ENCODE results near the gene RYR2.

The RYR2 gene

GRCh38 chr1:237032029-237032428 is 10.0 kb upstream of the RYR2 start:
- DNase-seq (ENCODE audit: low spot score): no peak

- DNase-seq (ENCODE audit: low spot score): no peak
Measured at GRCh38 chr1:237033061-237033460, 8.9 kb upstream of the RYR2 start.

GRCh38 chr1:237033804-237034203 is 8.2 kb upstream of the RYR2 start:
- no peak for DNase-seq (ENCODE audit: low spot score)

DNA sequence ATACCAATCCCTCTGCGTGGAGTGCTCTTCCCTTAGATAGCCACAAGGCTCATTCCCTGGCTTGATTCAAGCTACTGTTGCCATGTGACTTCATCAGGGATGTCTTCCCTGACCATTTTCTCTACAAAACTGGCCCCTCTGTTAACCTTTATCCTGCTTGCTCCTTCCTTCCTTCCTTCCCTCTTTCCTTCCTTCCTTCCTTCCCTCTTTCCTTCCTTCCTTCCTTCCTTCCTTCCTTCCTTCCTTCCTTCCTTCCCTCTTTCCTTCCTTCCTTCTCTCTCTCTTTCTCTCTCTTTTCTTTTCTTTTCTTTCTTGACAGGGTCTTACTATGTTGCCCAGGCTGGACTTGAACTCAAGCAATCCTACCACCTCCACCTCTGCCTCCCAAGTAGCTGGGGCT is 6.2 kb upstream of the RYR2 start:
- DNase-seq (ENCODE audit: low spot score): no peak

DNA sequence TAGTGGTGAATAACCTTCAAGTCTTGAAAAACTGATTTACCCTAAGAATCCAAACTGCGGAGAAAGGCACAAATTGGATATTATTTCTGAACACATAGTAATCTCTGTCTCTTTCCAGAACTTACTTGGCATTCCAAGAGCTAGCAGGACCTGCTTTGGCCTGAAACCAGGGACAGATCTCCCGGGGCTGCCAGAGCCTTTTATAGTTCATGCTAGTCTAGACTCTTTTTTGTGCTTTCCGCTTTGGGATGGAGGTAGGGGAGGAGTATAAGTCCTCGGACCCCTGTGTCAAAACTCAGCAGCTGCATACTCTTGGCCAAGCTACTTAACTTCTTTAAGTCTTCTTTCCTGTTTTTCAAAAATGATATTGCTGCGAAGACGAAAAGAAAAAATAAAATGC is 3.8 kb upstream of the RYR2 start:
- DNase-seq (ENCODE audit: low spot score): no peak

DNA sequence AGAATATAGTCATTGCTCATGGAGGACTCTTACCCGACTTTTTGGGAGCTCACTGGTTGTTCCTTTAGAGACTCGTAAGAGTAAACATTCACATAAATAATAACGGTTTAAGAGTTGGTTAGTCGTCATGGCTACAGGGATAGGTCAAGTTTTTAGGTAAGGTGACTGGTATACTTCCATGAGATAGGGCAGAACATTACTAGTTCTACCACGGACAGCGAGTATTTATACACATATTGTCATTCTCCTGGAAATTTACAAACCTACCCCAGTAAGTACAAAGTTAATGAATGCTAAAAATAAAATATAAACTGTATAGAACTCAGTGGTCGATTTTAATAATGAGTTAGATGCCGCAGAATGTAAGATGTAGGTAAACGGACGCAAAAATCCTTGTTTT is 1.2 kb upstream of the RYR2 start:
- DNase-seq (ENCODE audit: low spot score): no peak

- DNase-seq (ENCODE audit: low spot score): no peak
Measured at GRCh38 chr1:237041461-237041794, 556 bp upstream of the RYR2 start.

DNA sequence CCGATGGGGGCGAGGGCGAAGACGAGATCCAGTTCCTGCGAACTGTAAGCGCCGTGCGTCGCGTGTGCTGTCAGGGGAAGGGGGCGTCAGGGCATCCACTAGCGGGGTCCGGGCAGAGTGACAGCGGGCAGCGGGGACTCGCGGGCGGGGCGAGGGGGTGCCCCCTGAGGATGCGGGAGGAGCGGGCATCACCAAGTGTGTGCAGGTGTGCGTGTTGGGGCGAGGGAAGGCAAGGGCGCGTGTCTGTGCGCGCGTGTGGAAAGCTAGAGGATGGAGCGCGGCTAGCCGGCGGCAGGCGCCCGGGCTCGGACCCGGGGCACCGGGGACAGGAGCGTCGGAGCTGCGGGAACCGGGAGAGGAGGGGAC is 525 bp downstream of the RYR2 start:
- DNase-seq (ENCODE audit: low spot score): no peak

- no peak for DNase-seq (ENCODE audit: low spot score)
Measured at GRCh38 chr1:237042892-237043576, 1.1 kb downstream of the RYR2 start.

DNA sequence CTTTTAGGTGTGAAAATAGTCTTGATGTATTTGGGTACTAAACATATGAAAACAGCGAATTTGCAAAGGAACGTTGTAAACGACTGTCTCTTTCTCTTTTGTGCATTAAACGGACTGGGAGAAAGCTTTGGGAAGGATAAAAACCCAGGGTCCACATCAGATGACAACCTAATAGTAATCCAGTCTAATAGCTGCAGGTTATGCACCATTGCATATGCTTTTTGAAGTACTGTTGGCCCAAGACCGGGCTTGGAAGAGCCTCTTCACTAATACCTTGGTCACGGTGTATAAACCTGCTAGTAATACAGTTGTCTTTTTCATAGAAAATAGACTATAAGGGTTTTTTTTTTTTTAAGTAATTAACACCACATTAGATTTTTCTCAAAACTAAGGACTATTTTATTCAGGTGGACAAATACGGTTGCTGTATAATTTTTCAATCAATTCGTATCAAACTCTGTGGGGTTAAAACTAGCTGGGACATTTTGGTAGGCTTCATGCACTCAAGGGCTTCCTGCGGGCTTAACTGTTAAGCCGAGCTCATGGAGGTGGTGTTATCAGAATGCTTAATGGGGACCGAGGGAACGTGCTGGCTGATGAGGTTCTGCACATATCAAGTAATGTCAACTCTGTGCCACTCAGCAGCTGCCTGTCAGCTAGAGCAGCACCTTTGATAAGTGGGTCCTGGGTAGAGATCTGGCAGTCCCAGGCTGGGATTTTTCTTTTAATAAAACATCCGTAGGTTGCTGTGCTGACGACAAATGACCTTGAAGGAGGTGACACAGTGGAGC is 2.1 kb downstream of the RYR2 start:
- DNase-seq (ENCODE audit: low spot score): no peak

- DNase-seq (ENCODE audit: low spot score): no peak
Measured at GRCh38 chr1:237045278-237046016, 3.5 kb downstream of the RYR2 start.

- DNase-seq (ENCODE audit: low spot score): no peak
Measured at GRCh38 chr1:237048803-237049202, 6.8 kb downstream of the RYR2 start.

- no peak for DNase-seq (ENCODE audit: low spot score)
Measured at GRCh38 chr1:237050185-237050584, 8.2 kb downstream of the RYR2 start.

- no peak for DNase-seq (ENCODE audit: low spot score)
Measured at GRCh38 chr1:237050915-237051314, 8.9 kb downstream of the RYR2 start.

DNA sequence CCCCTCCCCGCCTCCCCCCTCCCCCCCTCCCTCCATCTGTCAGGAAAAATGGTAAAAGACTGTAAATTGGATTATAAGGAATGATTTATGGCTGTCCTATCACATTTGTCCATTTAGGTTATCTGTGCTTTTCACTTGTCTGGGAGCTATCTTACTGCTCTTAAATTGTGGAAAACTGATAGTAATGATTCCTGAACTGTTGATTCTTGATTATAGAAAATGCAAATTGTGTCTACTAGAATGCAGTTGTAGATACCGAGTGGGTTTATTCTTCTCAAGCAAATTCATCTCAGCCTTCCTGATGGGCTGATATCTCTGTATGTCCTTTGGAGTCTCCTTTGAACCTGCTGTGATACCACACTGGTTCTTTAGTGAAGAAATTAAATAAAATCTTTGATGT is 12.3 kb downstream of the RYR2 start:
- no peak for DNase-seq (ENCODE audit: low spot score)

- DNase-seq (ENCODE audit: low spot score): no peak
Measured at GRCh38 chr1:237058470-237058869, 16.5 kb downstream of the RYR2 start.

DNA sequence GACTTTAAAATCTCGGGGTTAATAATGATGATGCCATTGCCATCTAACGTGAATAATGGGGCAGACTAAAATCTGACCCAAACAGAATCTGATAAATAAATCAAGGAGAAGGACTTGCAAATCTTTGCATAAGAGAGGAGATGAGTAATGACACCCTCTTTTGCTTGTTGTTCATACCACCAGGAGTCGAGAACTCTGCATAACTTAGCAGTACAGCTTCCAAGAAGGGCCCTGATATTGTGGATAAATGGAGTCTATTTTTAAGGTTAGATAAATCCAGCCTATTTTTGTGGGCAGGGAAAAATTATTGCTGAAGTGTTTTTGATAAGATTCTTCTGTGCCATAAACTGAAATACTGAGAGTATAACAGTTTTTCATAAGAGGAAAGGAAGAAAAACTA is 17.3 kb downstream of the RYR2 start:
- DNase-seq (ENCODE audit: low spot score): no peak

DNA sequence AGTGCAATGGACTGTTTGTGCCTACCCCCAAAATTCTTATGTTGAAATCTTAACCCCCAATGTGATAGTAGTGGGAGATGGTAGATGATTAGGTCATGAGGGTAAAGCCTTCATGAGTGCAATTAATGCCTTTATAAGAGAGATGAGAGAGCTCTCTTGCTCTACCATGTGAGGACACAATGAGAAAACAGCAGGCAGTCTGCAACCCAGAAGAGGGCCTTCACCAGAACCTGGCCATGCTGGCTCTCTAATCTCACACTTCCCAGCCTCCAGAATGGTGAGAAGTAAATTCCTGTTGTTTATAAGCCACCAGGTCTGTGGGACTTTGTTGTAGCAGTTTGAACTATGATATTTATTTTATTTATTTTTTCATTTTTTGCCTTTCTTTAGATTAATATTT is 21.0 kb downstream of the RYR2 start:
- DNase-seq (ENCODE audit: low spot score): no peak

DNA sequence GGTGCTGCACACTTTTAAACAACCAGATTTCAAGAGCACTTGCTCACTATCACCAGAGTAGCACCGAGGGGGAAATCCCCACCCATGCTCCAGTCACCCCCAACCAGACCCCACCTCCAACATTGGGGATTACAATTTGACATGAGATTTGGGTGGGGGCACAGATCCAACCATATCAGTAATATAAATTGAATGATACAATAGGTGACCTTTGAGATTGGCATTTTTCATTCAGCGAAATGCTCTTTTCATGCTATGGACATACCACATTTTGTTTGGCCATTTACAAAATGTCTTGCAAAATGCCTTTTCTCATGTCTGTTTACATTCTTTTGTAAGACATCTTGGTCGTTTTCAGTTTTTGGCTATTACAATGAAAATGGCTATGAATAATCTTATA is 23.9 kb downstream of the RYR2 start:
- no peak for DNase-seq (ENCODE audit: low spot score)

- DNase-seq (ENCODE audit: low spot score): no peak
Measured at GRCh38 chr1:237070519-237070918, 28.5 kb downstream of the RYR2 start.

GRCh38 chr1:237071641-237072420 is 29.8 kb downstream of the RYR2 start:
- no peak for DNase-seq (ENCODE audit: low spot score)

DNA sequence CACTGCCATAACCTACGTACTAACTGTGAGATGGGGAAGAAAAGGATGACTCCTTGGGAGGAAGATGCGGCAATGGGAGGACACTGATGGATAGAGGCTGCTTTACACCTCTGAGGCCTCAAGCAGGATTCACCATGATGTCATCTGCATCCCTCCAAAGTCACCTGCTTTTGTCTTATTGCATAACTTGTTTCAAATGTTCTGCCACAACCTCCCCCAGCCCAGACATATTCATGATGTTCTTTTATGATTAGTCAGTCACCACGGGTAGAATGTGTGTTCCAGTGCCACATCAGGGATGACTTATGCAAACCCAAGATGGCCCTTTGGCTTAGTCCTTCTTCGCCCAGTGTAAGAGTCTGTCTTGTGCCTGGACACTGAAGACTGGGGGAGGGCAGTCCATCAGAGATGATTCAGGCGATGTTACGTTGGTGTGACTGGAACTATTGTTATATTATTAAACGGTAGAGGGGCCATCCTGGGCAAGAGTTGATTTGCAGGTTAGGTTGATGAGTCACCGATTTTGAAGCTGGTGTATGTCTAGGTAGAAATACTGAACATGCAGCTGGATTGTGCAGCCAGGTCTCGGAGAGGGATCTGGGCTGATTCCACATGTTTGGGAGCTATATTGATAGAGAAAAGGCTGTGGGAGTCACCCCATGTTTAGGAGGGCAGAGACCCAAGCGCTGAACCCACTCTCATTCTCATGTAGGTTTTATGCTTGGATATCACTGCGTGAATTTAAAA is 32.6 kb downstream of the RYR2 start:
- DNase-seq (ENCODE audit: low spot score): no peak

Data from kidney capillary endothelial cell (primary cell).